Activated CD8-positive, alpha-beta memory T cell treated with anti-CD3 and anti-CD28 coated beads, Interleukin-2, amount 50 U/mL, for 24 hours (primary cell): ENCODE data around the gene ANKRD11.

Experiments
- DNase-seq: peaks from one replicate; pipeline ENCODE4 v3.0.0-alpha.2; 2020; ENCODE audit errors: extremely low read depth

The ANKRD11 gene

DNA sequence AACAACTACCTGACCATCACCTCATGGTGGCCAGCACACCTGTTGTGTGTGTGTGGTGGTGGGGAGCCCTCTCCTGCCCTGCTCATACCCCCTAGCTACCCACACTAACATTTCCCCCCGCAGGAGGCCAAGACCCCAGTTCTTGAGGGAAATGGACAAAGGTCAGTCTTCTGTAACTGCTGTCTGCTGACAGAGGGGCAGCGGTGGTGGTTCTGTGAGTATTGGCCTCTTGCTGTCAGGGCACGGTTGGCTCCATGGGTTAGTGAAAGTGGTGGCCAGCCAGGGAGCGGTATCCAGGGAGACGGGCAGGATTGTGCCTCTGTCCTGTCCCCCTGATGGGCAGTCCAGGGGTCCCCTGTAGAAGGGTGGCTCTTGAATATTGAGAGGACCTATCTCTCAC is 246.7 kb downstream of the ANKRD11 start:
- DNase-seq = no peak

GRCh38 chr16:89242795-89243200 is 247.6 kb downstream of the ANKRD11 start:
- DNase-seq = no peak

DNA sequence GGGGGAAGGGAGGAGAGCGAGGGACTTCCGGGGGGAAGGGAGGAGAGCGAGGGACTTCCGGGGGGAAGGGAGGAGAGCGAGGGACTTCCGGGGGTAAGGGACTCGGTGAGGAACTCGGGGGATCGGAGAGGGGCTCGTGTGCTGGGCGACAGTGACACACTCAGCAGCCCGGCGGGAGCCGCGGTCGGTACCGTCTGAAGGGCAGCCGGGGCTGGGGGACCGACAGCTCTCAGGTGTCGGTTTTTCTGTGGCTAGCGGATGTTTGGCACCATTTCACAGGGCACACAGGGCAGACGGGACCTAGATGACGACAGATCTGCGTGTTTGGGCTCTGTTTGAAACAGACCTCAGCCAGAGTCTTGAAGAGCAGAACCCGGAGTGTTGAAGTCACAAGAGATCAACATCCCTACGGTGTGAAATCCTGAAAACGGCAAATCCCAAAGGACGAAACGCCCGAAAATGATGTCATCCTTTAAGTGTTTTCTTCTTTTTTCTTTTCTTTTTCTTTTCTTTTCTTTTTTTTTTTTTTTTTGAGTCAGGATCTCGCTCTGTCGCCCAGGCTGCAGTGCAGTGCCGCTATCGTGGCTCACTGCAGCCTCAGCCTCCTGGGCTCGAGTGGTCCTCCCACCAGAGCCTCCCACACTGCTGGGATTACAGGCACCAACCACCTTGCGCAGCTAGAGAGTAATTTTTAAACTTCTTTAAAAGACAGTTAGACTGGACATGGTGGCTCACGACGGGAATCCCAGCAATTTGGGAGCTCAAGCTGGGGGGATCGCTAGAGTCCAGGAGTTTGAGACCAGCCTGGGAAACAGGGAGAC is 249.0 kb downstream of the ANKRD11 start:
- DNase-seq = peak; percentile 40

- no peak for DNase-seq
These were observed 252.6 kb downstream of the ANKRD11 start for GRCh38 chr16:89237733-89238132.

GRCh38 chr16:89233678-89234490 is 256.5 kb downstream of the ANKRD11 start:
- DNase-seq = no peak

DNA sequence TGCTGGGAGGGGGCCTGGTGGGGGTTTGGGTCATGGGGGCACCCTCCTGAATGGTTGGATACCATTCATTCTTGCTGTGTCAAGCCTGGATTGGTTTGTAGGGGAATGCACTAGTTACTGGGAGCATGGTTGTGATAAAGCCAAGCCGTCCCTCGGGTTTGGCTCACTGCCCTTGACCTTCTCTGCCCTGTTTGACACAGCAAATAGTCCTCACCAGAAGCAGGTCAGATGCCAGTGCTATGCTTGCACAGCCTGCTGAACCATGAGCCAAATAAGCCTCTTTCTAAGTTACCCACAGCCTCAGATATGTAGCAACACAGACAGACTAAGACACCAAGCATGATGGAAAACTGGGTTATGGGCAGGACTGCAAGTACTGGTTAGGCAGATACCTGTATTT is 258.3 kb downstream of the ANKRD11 start:
- DNase-seq = no peak

DNA sequence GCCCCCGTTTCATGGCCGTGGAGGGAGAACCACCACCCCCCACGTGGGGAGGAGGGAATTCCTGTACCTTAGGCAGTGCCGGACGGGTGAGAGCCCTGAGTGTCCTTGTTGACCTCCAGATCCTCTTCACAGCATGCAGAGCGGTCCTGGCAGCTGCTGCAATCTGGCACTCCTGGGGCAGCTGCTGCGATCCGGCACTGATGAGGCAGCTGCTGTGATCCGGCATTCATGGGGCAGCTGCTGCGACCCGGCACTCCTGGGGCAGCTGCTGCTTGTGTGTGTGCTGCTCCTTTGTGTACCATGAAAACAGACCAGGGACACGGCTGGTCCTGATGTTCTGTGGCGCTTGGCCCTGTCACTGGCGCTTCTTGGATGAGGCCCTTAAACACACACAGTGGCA is 260.1 kb downstream of the ANKRD11 start:
- no peak for DNase-seq

DNA sequence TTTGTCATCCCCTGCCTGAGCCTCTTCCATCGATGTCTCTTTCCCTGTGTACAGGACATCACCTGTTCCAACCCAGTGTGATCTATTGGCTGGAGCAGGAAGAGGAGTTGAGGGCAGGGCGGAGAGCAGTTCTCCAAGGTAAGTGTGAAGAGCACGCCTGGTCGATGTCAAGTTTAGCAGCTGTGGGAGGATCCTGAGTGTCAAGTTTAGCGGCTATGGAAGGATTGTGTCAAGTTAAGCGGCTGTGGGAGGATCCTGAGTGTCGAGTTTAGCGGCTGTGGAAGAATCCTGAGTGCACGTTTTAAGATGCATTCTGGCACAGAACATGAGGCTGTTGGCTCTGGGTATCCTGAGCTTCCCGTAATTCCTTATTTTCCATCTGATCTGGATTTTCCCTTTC is 265.7 kb downstream of the ANKRD11 start:
- no peak for DNase-seq

DNA sequence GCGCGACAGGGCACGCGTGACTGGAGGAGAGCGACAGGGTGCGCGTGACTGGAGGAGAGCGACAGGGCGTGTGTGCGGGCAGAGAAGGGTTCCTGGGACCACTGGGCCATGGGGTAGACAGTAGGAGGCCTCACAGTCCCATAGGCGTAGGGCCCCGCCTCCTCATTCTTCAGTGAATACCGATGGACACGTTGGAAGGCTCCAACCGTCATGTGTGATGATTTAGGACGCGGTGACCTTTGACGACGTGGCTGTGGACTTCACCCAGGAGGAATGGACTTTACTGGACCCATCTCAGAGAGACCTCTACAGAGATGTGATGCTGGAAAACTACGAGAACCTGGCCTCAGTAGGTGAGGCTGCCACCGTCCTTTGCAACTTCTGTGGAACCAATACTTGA is 267.4 kb downstream of the ANKRD11 start:
- no peak for DNase-seq

- DNase-seq = no peak
These were observed 268.8 kb downstream of the ANKRD11 start for GRCh38 chr16:89221604-89222003.

GRCh38 chr16:89219365-89219764 is 271.0 kb downstream of the ANKRD11 start:
- DNase-seq = no peak
